COLO668 (cell line): ENCODE data around the gene ZNF124.
"Not testable (repeated sequence)": the region's sequence is repeated elsewhere in the genome, so short reads cannot be mapped to it uniquely, and the experiment has no call there.

Source experiments
- DNase-seq: peaks from one replicate; lab custom pipeline; 2025; ENCODE audit not compliant: unreplicated experiment; lab: John Stamatoyannopoulos, UW

ZNF124 gene

DNA sequence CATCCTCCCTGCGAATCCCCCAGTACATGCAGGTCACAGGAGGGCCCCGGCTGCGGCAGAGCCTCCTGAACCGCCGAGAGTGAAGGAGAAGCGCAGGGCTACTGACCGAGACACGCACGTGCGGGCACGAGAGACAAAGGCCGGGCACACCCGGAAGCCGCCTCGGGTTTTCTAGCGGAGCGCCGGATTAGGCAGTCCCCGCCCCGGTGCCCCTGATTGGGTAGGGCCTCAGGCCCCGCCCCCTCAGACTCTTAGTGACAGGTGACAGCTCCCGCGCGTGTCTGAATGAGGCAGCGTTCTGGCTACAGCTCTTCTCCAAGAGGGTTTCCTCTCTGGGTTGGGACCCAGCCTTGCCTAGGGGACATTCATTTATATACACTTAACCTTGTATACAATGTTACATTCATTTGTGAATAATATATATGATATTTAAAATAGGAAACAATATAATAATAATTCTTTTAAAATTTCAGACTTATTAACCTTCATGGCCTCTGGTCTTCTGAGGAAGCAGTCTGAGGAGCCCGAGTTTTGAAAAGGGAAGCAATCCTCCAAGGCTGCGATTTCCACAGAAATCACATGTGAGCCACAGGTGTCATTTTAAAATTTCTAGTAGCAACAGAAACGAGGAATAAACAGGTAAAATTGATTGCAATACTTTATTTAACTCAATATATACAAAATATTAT, at the start of gene ZNF124:
TSS of gene ZNF124 (minus strand) at position 146 of the 689 bp plus-strand sequence. CDS start at position 3, 143 bp downstream.
- DNase-seq = not testable (repeated sequence)

DNA sequence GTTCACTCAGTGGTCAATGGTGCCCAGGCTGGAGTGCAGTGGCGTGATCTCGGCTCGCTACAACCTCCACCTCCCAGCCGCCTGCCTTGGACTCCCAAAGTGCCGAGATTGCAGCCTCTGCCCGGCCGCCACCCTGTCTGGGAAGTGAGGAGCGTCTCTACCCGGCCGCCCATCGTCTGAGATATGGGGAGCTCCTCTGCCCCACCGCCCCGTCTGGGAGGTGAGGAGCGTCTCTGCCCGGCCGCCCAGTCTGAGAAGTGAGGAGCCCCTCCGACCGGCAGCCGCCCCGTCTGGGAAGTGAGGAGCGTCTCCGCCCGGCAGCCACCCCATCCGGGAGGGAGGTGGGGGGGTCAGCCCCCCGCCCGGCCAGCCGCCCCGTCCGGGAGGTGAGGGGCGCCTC, 48.5 kb upstream of the ZNF124 start:
- DNase-seq = not testable (repeated sequence)

DNA sequence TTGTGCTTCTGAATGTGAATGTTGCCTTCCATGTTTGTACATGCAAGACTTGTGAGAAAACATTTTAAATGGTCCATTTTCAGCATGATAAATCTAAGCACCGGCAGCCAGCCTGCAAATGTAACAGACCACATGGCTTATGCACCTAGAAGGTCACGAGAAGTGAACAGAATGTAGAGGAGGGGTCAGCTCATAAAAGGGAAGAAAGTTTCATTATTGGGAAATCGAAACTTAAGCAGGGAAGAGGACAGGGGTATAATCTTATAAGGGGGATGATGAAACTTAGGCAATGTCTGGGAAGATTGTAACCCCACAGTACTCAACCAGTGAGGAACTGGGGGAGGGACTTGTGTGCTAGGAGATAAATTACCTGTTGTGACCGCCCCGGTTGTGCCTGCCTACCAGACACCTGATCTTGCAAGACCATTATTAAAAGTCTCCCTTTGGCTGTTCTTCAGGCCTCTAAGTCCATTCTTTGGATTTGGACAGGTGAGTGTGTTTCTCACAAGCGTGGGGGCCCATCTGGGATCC, 46.4 kb upstream of the ZNF124 start:
- DNase-seq = no peak

DNA sequence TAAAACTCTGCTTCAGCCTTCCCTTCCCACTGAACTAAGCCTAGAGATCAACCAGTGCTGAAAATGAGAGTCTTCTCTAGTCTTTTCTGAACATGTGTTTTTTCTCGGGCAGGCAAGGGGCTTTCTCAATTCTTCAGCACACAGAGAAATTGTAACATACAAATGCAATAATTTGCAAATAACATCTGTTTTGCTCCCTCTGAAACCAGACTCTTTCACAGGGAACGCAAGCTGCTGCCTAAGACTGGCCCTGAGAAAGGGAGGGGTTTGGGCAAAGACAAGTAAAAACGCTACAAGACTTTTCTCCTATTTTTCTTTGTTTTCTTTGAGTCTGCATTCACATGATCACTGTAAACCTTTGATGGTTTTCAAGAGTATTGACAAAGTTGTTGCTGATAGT, 44.4 kb upstream of the ZNF124 start:
- DNase-seq = no peak

DNA sequence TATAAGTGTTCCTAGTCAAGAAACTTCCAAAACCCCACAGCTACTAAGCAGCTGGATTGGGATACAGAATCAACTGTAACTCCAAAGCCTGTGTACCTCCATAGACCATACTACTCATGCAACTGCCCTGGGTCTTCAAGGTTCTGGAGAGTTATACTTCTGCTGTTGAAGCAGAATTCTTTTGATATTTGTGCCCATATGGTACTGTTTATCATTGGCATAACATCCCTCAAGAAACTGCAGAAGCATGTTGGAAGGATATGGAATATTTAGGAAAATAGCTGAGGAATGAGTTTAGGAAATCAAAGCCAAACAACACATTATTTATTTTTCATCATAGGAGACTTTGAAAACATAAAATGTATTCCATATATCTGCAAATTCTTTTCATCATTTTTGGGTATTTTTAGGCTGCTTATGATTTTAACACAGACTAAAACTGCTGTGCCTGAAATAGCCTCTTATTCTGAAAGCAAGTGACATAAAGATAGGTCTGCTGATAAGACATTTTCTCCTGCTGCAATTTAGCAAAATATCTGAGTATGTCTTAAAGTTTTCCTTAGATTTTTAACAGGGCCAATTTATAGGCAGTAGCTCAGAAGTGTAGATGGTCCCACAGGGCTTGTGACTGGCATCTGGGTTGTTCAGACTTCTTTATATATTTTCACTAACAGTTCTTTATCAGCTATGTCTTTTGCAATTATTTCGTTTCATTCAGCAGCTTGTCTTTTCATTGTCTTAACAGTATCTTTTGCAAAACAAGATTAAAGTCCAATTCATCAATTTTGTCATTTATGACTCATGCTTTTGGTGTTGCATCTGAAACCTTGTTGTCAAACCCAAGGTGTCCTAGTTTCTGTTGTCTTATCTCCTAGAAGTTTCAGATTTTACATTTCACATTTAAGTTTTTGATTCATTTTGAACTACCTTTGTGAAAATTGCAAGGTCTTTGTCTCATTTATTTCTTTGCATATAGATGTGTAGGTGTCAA, 41.1 kb upstream of the ZNF124 start:
- no peak for DNase-seq

DNA sequence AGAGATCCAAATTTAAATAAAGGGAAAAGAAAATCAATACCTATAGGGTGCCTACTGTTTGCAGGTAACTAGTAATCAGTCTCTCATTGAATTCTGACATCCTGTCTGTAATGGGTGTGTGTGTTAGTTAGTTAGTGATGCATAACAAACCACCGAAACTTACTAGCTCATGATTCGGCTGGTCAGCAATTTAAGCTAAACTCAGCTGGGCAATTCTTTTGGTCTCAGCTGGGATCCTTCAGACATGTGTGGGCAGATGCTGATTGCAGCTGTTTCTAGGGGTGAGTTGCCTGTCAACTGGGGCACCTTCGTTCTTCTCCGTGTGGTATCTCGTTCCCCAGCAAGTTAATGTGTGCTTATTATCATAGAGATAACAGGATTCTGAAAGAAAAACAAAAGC, 40.2 kb upstream of the ZNF124 start:
- DNase-seq = no peak

- DNase-seq = no peak
Observed at GRCh38 chr1:247211339-247211738, 39.5 kb upstream of the ZNF124 start.

GRCh38 chr1:247210376-247211117, 38.7 kb upstream of the ZNF124 start:
- DNase-seq = peak; percentile 99

DNA sequence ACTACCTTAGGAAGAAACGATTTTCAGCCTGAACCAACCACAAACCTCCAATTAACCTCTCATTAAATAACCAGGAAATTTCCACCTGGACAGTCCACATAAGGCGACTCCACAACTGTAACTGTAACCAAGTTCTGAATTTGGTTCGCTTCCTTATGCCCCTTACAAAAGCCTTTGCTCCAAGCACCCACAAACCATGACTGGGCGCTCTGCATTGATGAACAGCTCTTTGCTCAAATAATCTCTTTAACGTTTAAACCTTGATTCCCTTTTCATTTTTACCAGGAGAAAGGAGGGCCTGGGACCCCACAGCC, 38.2 kb upstream of the ZNF124 start:
- DNase-seq = no peak

DNA sequence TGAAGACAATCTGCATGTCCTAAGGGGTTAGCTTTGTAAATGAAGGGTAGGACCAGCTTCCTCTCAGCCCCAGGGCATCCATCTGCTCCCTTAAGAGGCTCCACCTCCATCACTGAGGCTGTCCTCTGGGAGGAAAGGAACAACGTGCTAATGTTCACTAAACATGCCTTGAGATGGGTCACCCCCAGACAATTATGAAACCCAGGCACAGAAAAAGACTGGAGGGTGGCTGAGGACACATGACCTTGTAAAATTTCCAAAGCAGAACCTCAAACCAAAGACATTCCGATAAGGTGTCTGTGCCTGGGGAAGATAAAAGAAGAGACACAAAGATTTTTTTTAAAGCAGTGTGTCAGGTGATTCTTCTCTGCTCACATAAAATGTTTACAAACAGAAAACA, 37.6 kb upstream of the ZNF124 start:
- peak; percentile 16 for DNase-seq

DNA sequence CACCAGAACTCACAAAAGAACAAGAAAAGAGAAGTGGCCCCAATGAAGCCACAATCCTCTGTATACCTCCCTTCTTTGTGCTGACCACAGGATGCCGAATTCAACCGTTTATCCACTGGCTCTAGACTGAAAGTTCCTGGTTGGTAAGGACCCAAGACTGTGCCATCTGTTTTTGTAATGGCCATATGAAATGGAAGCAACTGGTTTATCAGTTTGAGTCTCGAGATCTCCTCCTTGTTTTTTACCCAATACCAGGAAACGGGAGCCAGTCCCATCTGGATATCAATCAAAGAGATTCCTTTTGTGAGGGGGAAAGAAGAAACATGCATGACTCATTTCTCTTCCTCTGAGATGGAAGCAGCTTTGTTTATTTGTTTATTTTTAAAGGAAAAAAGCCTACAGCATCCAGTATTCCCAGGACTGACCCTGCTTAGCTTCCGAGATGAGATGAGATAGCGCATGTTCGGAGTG, 32.4 kb upstream of the ZNF124 start:
- no peak for DNase-seq

DNA sequence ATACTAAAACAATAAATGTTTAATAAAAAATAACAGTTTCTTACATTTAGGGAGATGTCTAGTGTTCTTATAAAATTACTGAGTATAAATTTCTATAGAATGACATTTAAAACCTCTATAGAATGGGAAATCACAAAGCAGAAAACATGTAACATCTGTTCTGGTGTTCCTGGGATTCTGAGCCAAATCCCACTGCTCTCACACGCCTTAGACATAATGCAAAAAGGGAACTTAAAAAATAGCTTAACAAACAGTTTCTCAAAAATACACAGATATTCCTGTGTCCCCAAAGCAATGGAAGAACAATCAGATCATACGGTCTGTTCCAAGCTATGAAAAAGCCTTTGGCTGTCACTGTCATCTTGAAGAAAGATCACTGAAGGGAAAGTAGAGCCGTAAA, 27.0 kb upstream of the ZNF124 start:
- no peak for DNase-seq

GRCh38 chr1:247193958-247194357, 22.1 kb upstream of the ZNF124 start:
- no peak for DNase-seq

- DNase-seq = no peak
Observed at GRCh38 chr1:247189981-247190798, 18.4 kb upstream of the ZNF124 start.

DNA sequence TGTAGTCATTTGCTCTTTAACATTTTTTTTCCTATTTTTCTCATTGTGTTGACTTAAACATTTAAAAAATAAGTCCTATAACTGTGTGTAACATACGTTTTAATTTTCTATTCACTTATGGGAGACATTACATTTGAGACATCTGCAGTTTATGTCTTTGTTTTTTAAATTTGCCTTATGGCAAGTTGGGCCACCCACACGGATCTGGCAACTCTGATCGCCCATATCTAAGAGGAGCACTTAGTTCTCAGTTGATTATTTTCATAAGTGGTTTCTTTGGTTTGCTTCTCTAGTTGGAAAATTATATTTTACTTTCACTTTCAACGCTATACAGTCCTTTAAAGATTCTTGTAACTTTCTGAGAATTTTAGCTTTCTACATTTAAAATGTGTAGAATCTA, 13.8 kb upstream of the ZNF124 start:
- DNase-seq = no peak

DNA sequence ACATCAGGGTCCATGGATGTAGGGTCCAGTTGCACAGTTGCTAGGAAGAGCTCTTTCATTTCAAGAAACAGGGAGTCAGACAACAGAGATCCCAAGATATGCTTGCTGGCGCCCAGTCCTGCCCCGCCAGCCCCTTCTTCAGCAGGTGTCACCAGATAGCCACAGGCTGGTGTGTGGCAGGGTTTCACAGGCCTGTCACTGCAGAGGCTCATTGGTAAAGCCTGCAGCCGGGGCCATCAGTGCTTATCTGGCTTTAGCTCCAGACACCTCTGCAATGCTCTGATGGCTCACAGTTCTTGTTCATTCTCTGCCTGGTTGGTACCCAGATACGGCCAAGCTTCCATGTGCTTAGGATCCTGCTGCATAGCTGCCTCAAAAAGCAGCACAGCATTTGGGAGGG, 12.4 kb upstream of the ZNF124 start:
- no peak for DNase-seq

DNA sequence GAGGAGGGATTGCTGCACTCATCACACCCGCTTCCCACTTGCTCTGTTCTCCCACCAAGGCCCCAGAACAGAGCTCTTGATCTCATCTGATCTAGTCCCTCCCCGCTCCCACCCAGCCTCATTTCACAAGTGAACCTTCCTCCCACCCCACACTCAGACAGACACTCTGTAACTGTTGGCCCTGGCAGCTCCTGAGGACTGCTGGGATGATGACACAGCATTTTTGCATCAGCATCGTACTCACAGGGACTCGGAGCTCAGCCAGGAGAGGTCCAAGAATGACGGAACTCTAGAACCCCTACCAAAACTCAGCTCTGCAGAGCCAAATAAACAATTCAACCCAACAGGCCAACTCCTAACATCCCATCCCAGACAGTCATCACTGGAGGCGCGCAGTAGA, 11.2 kb upstream of the ZNF124 start:
- no peak for DNase-seq

DNA sequence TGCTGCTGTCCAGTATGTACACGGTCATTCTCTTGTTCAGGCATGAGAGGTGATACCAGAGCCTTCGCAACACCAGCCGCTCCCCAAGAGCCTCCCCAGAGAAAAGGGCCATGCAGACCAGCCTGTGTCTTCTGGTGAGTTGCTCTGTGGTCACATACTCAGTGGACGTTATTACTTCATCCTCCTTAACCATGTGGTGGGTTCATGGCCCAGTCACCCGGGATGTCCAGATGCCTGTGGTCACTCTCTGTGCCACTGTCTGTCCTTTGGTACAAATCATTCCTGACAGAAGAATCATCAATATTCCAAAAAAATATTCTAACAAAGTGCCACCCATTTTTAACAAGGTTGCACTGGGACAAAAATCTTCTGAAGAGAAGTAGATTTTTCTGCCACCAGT, 8.8 kb upstream of the ZNF124 start:
- DNase-seq = no peak

GRCh38 chr1:247177755-247178154, 5.9 kb upstream of the ZNF124 start:
- DNase-seq = no peak

DNA sequence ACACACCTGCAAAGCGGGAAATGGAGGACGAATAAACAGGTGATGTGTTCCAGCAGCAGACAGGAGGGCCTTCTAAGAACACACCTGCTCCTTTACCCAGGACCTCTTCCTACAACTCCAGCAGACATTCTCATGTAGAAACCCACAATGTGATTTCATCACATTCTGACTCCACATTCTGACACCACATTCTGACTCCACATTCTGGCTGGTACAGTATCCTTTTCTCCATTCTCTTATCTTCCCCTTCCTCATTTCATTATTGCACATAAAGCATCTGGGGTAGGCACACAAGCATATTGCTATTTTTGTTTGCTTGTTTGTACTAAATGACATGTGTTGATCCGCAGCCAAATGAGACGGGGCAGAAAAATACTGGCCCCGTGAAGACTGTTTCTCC, 3.6 kb upstream of the ZNF124 start:
- DNase-seq = no peak
